Amniotic epithelial cell (primary cell): Measurements from ENCODE around the gene TUFT1.

Experiments used
- DNase-seq: peaks from one replicate; pipeline ENCODE4 v3.0.0-alpha.2; 2010; ENCODE audit warnings: low read depth

Gene TUFT1, protein sequence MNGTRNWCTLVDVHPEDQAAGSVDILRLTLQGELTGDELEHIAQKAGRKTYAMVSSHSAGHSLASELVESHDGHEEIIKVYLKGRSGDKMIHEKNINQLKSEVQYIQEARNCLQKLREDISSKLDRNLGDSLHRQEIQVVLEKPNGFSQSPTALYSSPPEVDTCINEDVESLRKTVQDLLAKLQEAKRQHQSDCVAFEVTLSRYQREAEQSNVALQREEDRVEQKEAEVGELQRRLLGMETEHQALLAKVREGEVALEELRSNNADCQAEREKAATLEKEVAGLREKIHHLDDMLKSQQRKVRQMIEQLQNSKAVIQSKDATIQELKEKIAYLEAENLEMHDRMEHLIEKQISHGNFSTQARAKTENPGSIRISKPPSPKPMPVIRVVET

DNA sequence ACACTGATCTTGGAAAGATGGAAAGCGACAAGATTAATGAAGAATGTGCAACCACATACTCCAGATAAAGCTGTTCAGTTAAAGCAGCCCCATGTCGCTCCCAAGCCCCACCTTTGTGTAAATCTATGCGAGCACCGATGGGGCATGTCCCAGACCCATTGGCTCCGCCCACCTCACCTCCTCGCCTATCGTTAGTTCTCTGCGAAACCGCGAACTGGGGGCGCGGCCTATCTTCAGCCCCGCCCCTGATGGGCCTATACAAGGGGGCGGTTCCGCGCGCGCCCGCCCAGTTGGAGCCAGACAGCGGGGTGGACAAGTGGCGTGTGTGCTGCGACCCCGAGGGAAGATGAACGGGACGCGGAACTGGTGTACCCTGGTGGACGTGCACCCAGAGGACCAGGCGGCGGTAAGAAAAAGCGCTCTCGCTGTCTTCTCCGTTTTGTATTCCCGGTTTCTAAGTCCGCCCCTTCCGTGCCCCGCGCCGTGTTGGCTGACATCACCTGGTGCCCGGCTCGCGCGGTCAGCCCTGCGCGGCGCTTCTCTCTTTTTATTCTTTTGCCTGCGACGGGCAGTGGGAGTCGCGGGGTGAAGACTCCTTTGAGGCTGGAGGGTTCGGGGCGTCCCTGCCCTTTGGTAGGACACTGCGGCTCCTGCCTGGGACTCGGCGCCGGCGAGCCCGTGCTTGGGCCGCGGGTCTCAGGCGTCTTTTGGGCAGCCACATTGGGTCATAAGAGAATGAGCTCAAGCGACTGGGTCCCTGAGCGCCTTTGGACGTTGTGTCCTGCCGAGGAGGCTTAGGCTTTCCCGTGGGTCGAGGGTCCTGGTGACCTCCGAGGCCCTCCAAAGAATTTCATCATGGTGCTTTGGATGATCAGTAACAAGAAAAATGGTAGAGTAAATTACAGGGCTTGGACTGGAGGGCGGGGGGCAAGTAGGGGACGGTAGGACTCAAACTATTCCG lies at the start of gene TUFT1:
TUFT1 (plus strand) TSS at position 289 of the 961 bp plus-strand sequence; CDS start at position 347, 58 bp downstream.
- DNase-seq = peak; percentile 74

DNA sequence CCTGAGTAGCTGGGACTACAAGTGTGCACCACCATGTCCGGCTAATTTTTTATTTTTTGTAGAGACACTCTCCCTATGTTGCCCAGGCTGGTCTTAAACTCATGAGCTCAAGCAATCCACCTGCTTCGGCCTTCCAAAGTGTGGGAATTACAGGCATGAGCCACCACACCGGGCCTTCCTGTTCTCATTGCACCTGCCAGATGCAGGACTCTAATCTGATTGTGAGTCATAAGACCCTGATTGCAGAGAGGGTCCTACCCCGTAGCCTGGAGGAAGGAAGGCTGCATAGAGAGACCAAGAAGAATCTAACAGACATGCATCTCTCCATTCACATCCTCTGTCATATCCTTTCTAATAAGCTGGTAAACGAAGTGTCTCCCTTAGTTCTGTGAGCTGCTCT lies 48.5 kb upstream of the TUFT1 start:
- no peak for DNase-seq

GRCh38 chr1:151492120-151492519 lies 48.0 kb upstream of the TUFT1 start:
- DNase-seq = no peak

GRCh38 chr1:151493042-151493441 lies 47.1 kb upstream of the TUFT1 start:
- DNase-seq = no peak

GRCh38 chr1:151494741-151495281 lies 45.3 kb upstream of the TUFT1 start:
- peak; percentile 83 for DNase-seq

- no peak for DNase-seq
These were observed 44.8 kb upstream of the TUFT1 start for GRCh38 chr1:151495316-151495715.

DNA sequence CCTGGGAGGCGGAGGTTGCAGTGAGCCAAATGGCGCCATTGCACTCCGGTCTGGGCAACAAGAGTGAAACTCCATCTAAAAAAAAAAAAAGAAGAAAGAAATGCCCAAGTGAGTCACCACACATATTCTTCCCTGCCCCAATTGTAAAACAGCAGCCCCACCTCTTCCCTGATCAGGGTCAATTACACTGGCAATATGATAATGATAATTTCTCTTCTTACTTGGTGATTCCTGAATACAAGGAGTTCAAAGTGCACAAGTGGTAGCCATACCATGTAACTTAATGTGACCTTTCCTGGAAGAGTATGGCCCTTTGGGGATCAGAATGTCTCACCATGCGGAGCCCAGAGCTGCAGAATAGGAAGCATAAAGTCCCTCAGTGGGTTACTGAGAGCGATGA lies 40.7 kb upstream of the TUFT1 start:
- no peak for DNase-seq

DNA sequence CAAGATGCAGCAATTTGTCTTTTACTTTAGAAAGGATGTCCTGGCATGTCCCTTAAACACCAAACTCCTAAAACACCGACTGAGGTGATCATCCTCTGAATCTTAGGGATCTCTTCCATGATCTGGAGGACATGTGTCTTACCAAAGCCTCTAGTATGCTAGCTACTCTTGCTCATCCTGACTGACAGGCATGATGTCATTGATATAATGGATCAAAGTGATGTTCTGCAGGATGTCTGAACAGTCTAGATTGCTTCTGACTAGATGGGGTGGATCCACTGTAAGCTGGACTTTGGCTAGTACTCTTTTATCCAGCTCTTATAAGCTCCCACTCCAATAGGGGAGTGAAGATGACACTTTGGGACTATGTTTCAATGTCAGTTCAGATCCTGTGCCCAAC lies 40.2 kb upstream of the TUFT1 start:
- no peak for DNase-seq

DNA sequence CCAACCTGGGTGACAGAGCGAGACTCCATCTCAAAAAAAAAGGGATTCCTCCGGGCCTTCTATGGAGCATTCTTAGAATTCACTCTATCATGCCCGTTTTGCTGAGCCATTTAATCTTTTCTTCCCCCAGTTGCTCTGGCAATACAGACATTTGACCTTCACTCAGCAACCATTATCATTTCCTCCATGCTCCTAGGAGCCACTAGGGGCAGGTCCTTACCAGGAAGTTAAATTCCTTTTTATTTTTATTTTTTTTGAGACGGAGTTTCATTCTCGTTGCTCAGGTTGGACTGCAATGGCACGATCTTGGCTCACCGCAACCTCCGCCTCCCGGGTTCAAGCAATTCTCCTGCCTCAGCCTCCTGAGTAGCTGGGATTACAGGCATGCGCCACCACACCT lies 38.6 kb upstream of the TUFT1 start:
- no peak for DNase-seq

- no peak for DNase-seq
These were observed 37.9 kb upstream of the TUFT1 start for GRCh38 chr1:151502035-151502700.

- no peak for DNase-seq
These were observed 37.0 kb upstream of the TUFT1 start for GRCh38 chr1:151502859-151503780.

- DNase-seq = no peak
These were observed 35.9 kb upstream of the TUFT1 start for GRCh38 chr1:151504252-151504651.

- DNase-seq = no peak
These were observed 35.4 kb upstream of the TUFT1 start for GRCh38 chr1:151504759-151505158.

DNA sequence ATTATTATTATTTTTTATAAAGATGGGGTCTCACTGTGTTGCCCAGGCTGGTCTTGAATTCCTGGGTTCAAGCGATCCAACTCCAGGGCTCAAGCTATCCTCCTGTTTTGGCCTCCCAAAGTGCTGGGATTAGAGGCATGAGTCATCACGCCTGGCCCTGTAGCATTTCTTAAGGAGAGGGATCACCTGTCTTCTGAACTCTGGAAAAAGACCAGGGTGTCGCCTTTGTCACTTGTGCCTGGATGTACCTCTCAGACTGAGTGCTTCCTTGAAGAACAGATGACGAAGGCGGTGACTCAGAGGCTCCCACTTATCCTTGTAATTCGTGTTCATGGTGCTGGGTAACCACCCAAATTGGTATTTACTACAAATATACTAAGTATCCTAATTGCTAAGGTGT lies 31.3 kb upstream of the TUFT1 start:
- no peak for DNase-seq

GRCh38 chr1:151509350-151510019 lies 30.6 kb upstream of the TUFT1 start:
- no peak for DNase-seq

GRCh38 chr1:151510020-151510405 lies 30.1 kb upstream of the TUFT1 start:
- DNase-seq = no peak

DNA sequence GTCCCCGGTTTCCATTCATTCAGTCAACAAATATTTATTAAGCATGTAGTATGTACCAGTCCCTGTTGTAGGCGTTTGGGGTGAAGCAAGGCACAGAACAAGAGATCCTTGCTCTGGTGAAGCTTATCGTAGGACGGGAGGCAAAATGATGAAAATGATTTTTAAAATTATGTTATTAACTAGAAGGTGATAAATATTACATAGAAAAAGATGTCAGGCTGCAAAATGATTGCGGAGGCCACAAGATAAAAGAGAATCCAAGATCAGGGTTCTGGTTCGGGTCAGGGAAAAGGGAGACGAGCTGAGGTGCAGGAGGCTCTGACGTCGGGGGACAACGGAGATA lies 29.5 kb upstream of the TUFT1 start:
- no peak for DNase-seq

- peak; percentile 75 for DNase-seq
These were observed 29.0 kb upstream of the TUFT1 start, which contains the start of gene CGN for GRCh38 chr1:151510957-151511635. Gene CGN, plus strand, starts transcription at chr1:151511387. Its CDS starts 7,133 bp downstream, at chr1:151518520.

DNA sequence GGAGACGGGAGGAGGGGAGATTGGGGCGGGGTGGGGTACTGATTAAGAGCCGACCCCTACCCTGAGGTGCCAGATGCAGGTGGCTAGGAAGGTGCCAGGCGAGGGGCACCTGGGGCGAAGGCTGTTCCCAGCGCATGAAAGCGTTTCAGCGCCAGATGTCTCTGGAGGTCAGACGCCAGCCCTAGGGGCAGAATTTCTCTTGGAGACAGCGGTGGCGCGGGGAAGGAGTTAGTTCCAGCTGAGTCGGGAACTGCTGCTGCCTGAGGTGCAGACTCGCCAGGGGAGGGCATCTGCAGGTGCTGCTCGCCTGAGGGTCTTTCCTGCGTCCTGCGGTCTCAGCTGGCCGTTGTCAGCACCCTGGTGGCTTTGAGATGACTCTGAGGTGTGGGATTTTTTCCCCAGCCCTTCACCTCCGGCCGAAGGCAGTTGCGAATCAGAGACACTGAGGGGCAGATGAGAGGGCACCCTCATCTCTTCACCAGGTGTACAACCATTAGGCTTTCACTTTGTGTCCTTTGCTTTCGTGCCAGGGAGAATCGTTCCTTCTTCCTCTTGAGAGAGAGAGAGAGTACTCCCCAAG lies 28.4 kb upstream of the TUFT1 start:
- DNase-seq = no peak

DNA sequence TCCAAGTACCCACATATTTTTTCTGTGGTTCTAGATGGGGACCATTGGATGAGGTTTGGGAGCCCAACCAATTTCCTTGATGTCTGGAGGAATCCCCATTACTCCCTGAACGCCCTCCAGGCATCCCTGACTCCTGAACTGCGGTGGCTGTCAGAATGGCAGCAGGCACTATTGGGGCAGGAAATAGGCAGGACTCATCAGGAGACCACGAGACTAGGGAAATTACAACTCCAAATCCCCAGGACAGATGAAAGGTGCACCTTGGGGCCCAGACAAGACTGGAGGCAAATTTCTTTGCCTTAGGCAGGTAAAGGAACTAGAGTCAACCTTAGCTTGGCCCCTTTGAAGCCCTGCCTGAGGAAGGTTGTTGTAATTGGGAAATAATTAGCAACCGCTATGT lies 27.8 kb upstream of the TUFT1 start:
- no peak for DNase-seq
